SHP77 (cell line): ENCODE data around the gene RPS27.
"Not testable (repeated sequence)": the region's sequence is repeated elsewhere in the genome, so short reads cannot be mapped to it uniquely, and the experiment has no call there.

Experiments used
- DNase-seq, 2 experiments: peaks; one replicate each; lab custom pipeline; 2025; lab: John Stamatoyannopoulos, UW

The RPS27 gene

DNA sequence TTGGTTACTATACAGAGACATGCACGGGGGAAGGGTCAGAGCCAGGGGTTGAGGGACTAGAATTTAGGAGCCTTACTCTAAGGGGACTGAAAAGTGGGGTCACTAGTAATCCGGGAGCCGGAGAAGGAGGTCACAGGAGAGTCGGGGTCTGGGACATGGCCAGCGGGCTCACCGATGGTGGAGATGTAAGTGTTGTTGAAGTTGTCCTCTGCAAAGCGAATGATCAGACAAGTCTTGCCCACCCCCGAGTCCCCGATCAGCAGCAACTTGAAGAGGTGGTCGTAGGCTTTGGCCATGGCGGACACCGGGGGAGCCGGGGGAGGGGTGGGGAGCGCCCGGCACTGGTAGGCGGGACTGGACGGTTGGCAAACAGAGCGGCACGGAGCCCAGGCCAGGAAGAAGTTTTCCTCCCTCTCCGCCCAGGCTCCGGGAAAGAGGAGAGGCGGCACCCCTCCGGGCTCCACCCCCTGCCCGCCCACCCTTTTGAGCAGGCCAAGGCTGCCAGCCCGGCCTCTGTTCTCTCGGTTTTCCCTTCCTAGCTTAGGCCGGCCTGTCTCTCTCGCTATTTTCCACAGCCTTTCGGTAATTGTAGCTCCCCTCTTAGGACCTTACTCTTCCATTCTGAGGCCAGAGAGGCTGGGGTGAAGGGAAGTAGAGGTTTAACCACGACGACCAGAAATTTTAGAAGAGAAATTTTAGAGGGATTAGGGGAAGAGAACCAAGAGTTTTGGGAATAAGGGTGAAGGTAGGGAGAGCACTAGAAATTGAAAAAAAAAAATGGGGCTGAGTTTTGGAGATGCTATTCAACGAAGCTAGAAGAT lies 4.4 kb upstream of the RPS27 start, which contains the start of gene RAB13:
Gene RAB13 (minus strand): TSS at position 399 of the 821 bp plus-strand sequence. CDS start 103 bp downstream, at position 296.
- DNase-seq = peak; percentile 90 to 94

DNA sequence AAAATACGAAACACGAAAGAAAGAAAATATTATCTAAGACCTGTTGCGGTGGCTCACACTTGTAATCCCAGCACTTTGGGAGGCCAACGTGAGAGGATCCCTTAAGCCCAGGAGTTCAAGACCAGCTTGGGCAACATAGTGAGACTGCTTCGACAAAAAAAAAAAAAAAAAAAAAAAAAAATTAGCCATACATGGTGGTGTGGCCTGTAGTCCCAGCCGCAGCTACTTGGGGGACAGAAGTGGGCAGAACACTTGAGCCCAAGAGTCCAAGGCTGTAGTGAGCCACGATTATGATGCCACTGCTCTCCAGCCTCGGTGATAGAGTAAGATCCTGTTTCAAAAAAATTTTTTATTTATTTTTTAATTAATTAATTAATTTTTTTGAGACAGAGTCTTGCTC lies 2.9 kb upstream of the RPS27 start:
- no peak for DNase-seq

DNA sequence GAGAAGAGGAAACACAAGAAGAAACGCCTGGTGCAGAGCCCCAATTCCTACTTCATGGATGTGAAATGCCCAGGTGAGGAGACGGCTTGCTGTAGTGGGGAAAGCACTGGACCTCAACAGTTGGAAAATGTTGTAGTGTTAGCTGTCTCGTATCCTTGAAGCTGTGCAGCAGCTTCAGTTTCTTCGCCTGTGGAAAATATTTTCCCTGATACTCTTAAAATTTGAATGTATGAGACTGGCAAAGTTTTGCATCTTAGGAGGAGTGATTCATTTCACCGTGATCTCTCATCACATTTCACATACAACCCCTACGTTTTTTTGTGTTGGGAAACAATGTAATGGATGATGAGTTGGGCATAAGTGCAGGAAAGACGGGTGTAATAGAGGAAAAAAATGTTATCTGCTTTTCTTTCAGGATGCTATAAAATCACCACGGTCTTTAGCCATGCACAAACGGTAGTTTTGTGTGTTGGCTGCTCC lies 629 bp downstream of the RPS27 start:
- DNase-seq = no peak

DNA sequence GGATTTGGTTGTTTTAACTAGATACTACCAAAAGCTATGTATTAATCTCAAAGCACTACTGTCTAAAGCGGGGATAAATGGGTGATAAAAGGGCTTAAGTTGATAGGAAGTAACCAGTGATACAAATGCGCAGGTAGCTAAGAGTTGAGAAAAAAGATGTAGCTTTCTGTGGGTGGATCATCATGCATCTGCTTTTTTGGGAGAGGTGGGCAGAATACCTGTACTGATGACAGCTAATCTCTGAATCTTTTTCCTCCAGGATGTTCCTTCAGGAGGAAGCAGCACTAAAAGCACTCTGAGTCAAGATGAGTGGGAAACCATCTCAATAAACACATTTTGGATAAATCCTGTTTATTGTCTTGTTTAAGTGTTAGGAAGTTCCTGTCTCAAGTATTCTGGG lies 1.2 kb downstream of the RPS27 start:
- DNase-seq = no peak

DNA sequence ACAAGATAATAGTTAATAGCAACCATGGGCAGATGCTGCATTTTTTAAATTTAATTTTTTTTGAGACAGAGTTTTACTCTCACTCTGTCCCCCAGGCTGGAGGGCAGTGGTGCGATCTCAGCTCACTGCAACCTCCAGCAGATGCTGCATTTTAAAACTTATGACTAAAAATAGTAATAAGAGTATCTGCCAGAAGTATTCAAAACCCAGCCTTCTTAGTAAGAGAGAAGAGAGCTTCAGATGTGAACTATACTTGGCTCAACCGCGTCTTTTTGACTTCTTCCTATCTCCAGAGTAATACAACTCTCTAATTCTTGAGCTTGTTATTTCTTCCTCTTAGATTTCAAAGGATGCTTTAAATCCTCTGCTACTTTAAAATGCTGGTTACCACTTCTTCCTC lies 4.6 kb downstream of the RPS27 start:
- no peak for DNase-seq

DNA sequence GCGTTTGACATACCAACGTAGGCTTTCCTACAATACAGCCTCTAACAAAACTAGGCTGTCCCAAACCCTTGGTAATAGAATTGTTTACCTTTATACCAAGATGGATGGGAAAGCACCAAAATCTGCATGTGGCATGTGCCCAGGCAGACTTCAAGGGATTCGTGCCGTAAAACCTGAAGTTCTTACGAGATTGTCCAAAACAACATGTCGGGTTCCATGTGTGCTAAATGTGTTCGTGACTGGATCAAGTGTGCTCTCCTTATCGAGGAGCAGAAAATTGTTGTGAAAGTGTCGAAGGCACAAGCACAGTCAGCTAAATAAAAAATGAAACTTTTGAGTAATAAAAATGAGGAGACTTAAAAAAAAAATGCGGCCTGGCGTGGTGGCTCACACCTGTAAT lies 5.1 kb downstream of the RPS27 start:
- no peak for DNase-seq

DNA sequence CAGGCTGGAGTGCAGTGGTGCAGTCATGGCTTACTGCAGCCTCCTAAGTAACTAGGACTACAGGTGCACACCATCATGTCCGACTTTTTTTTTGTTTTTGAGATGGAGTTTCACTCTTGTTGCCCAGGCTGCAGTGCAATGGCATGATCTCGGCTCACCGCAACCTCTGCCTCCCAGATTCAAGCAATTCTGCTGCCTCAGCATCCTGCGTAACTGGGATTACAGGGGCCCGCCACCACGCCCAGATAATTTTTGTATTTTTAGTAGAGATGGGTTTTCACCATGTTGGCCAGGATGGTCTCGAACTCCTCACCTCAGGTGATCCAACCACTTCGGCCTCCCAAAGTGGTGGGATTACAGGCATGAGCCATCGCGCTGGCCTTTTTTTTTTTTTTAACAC lies 6.3 kb downstream of the RPS27 start:
- not testable (repeated sequence) for DNase-seq

DNA sequence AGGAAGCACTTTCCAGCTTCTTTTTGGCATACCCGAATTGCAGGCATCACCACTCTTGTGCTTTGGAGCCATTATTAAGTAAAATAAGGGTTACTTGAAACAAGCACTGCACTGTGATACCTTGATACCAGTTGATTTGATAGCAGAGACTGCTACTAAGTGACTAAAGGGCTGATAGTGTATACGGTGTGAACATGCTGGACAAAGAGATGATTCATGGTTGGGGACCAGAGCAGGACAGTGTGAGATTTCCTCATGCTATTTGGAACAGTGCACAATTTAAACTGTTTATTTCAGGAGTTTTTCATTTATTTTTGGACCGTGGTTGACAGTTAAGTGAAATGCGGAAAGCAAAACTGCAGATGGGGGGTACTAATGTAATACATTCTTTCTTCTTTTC lies 9.9 kb downstream of the RPS27 start:
- no peak for DNase-seq

DNA sequence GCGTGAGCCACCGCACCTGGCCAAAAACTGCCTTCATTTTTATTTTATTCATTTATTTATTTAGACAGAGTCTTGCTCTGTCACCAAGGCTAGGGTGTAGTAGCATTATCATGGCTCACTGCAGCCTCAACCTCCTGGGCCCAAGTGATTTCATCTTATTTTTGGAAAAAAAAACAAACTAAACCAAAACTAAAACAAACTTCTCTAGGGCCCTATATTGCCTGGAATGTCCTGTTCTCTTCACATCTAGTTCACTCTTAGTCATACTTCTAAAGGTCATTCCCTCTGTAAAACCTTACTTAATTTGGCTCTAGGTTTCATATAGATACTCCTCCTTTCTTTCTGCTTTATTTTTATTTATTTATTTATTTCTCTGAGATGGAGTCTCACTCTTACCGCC lies 15.6 kb downstream of the RPS27 start:
- DNase-seq = no peak

DNA sequence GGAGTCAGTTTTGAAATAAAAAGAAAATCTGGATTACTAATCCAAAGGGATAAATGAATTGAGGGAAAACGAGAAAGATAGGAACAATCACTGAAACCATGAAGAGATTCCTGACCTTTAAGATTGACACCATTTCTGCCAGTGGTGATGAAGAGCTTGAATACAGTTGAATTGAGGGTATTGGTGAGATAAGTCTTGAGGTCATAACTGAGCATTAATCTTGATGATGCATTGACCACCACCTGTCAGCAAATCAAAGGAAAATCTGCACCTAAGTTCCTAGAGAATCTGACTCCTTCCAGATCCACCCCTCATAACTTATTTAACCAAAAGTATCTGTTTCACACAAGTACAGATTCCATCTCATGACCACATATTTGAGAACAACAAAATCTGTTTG lies 21.6 kb downstream of the RPS27 start:
- no peak for DNase-seq

DNA sequence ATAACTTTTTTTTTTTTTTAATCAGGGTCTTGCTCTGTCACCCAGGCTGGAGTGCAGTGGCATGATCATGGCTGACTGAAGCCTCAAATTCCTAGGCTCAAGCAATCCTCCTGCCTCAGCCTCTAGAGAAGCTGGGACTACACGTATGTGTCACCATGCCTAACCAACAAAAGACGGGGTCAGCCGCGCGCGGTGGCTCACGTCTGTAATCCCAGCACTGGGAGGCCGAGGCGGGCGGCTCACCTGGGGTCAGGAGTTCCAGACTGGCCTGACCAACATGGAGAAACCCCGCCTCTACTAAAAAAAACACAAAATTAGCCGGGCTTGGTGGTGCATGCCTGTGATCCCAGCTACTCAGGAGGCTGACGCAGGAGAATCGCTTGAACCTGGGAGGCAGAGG lies 22.0 kb downstream of the RPS27 start:
- not testable (repeated sequence) for DNase-seq

DNA sequence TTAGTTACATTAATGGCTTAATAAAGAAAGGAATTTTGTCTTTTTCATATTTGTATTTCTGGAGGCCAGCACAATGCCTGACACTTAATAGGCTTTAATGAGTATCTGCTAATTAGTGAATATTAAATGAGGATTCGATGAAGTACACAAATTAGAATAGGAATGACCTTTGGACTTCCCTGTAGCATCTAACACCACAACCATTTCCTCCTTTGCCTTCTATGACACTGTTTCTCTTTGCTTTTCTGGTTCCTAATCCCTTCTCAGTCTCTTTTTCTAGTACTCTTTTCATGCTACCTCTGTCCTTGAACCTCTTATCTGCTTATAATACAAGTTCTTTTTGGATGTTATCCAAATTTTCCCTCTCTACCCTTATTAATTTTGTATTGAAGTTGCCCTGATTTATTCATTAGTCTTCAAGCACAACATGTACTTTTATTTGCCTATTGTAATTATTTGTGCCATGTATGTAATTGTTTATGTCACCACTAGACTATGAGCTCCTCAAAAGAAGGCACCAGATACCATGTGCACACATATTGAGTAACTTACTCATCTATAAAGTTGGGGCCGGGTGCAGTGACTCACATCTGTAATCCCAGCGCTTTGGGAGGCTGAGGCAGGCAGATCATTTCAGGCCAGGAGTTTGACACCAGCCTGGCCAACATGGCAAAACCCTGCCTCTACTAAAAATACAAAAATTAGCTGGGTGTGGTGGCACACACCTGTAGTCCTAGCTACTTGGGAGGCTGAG lies 23.8 kb downstream of the RPS27 start:
- no peak for DNase-seq

DNA sequence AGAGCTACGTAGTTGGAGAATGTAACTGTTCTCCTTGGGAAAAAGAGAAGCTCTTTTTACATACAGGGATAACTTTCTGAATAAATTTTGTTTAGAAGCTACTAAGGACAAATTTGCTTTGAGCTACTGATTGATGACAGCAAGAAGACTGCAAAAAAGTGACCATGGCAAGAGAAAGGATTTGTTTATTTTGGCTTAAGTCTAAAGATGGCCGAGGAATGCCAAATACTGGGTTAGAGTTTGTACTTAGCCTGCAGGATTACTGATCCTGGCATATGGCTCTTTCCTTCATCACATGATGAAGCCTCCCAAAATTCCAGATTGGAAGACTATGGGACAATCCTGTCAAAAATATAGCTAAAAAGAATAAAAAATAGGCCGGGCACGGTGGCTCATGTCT lies 28.7 kb downstream of the RPS27 start:
- DNase-seq = no peak

DNA sequence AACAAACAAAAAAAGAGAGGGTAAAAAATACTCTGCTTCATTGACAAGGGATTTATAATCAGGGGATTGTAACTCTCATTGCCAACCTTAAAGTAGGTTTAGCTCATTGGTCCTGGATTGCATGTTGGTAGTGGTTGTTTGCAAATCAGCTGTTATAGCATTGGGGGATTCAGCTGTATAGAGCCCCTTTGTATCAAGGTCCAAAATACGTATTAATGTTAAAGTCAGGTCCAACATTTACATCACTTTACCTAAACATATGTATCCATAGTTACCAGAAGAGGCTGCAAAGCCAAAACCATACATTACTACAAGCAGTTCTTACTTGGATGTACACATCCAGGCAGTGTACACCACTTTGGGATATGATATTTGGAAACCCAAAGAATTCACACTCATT lies 29.4 kb downstream of the RPS27 start:
- DNase-seq = no peak

DNA sequence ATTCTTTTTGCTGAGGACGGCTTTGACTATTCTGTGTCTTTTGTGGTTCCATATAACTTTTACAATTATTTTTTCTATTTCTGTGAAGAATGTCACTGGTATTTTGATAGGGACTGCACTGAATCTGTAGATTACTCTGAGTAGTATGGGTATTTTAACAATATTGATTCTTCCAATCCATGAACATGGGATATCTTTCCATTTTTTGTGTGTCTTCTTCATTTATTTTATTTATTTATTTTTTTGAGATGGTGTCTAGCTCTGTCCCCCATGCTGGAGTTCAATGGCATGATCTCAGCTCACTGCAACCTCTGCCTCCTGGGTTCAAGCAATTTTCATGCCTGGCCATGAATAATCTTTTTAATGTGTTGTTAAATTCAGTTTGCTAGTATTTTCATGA lies 43.1 kb downstream of the RPS27 start:
- DNase-seq = not testable (repeated sequence)
